HepG2 (cell line): ENCODE data around the gene ZNF331. TPM values are rescaled to one million over a fixed set of nuclear protein-coding genes. Genes with fewer than 3 reads are reported as not detected.
"Not testable (repeated sequence)": the region's sequence is repeated elsewhere in the genome, so short reads cannot be mapped to it uniquely, and the experiment has no call there.

Experiments used
- CEBPG ChIP-seq: IDR thresholded peaks from 2 replicates; pipeline ENCODE4 v1.6.1; 2016
- DPF2 ChIP-seq: sonication (generic); formaldehyde crosslinking; IDR thresholded peaks from 2 replicates; pipeline ENCODE4 v1.4.0; 2020; ENCODE audit warnings: mild to moderate bottlenecking, low read depth, missing genetic modification reagents, borderline replicate concordance
- FOXK1 ChIP-seq: sonication (generic); formaldehyde crosslinking; IDR thresholded peaks from 2 replicates; pipeline ENCODE4 v1.4.0; 2020; ENCODE audit warnings: low read depth, missing genetic modification reagents, borderline replicate concordance
- FOXO1 ChIP-seq: sonication (generic); formaldehyde crosslinking; IDR thresholded peaks from 2 replicates; pipeline ENCODE4 v1.4.0; 2020; ENCODE audit warnings: missing genetic modification reagents
- GATAD1 ChIP-seq: IDR thresholded peaks from 2 replicates; pipeline ENCODE4 v1.6.1; 2016; ENCODE audit warnings: missing genetic modification reagents, missing compliant biosample characterization
- HDAC2 ChIP-seq: sonication (generic); formaldehyde crosslinking; IDR thresholded peaks from 2 replicates; pipeline ENCODE4 v1.4.0; 2020; ENCODE audit warnings: missing genetic modification reagents
- HMG20A ChIP-seq: IDR thresholded peaks from 2 replicates; pipeline ENCODE4 v1.6.1; 2016; ENCODE audit warnings: borderline replicate concordance
- HNF1B ChIP-seq: sonication (generic); formaldehyde crosslinking; IDR thresholded peaks from 2 replicates; pipeline ENCODE4 v1.5.1; 2020; ENCODE audit warnings: mild to moderate bottlenecking, moderate library complexity, missing genetic modification reagents
- KLF16 ChIP-seq, 2 experiments: sonication (generic) in 1 of 2; formaldehyde crosslinking in 1 of 2; IDR thresholded peaks; 2 replicates each; pipeline versions ENCODE4 v1.6.1 to v1.8.0; 2016 to 2023; ENCODE audit warnings: missing genetic modification reagents in 2 of 2, missing compliant biosample characterization in 1 of 2
- MXI1 ChIP-seq: IDR thresholded peaks from 3 replicates; pipeline ENCODE4 v1.6.1; 2012; ENCODE audit warnings: low read depth, low read length, inconsistent platforms, borderline replicate concordance
- NCOR1 ChIP-seq: fragments of 200-600 bp; sonication (generic); IDR thresholded peaks from 2 replicates; pipeline ENCODE4 v1.7.0; 2017; ENCODE audit warnings: antibody characterized with exemption, low read length, borderline replicate concordance
- NONO ChIP-seq, 2 experiments: fragments of 450-650 bp in 1 of 2; sonication (generic) in 1 of 2; formaldehyde crosslinking in 1 of 2; IDR thresholded peaks in 1 of 2; conservative IDR thresholded peaks in 1 of 2; 2 replicates each; pipeline versions ENCODE4 v1.6.1 to v1.8.0; 2017 to 2022; ENCODE audit warnings: mild to moderate bottlenecking in 1 of 2, missing genetic modification reagents in 1 of 2, moderate library complexity in 1 of 2
- PHF21A ChIP-seq: sonication (generic); formaldehyde crosslinking; IDR thresholded peaks from 2 replicates; pipeline ENCODE4 v1.5.0; 2020; ENCODE audit warnings: mild to moderate bottlenecking, missing genetic modification reagents
- RFX3 ChIP-seq: IDR thresholded peaks from 2 replicates; pipeline ENCODE4 v1.6.1; 2016; ENCODE audit warnings: missing biosample characterization, missing genetic modification reagents
- SALL1 ChIP-seq: sonication (generic); formaldehyde crosslinking; IDR thresholded peaks from 2 replicates; pipeline ENCODE4 v1.8.0; 2022; ENCODE audit warnings: mild to moderate bottlenecking, missing genetic modification reagents
- SMAD3 ChIP-seq: sonication (generic); formaldehyde crosslinking; IDR thresholded peaks from 2 replicates; pipeline ENCODE4 v1.4.0; 2020; ENCODE audit warnings: missing genetic modification reagents
- SOX13 ChIP-seq, 3 experiments: fragments of 450-650 bp in 1 of 3; sonication (generic) in 1 of 3; formaldehyde crosslinking in 1 of 3; IDR thresholded peaks in 2 of 3; conservative IDR thresholded peaks in 1 of 3; 2 replicates each; pipeline versions ENCODE4 v1.5.0 to v1.6.1; 2016 to 2020; ENCODE audit warnings: antibody characterized with exemption in 1 of 3, mild to moderate bottlenecking in 1 of 3, missing compliant biosample characterization in 1 of 3, missing genetic modification reagents in 1 of 3, moderate library complexity in 1 of 3
- SOX5 ChIP-seq: IDR thresholded peaks from 2 replicates; pipeline ENCODE4 v1.6.1; 2016; ENCODE audit warnings: borderline replicate concordance
- TBX3 ChIP-seq: fragments of 450-650 bp; IDR thresholded peaks from 2 replicates; pipeline ENCODE4 v1.6.1; 2017; ENCODE audit warnings: antibody characterized with exemption, mild to moderate bottlenecking, inconsistent platforms, borderline replicate concordance
- TEAD3 ChIP-seq: optimal IDR thresholded peaks from 2 replicates; pipeline ENCODE3; 2016; ENCODE audit warnings: borderline replicate concordance
- TGIF2 ChIP-seq: IDR thresholded peaks from 2 replicates; pipeline ENCODE4 v1.6.1; 2016; ENCODE audit warnings: control low read depth, missing compliant biosample characterization
- ZBTB21 ChIP-seq: sonication (generic); formaldehyde crosslinking; IDR thresholded peaks from 2 replicates; pipeline ENCODE4 v1.4.0; 2020; ENCODE audit warnings: missing genetic modification reagents
- ZNF292 ChIP-seq: sonication (generic); formaldehyde crosslinking; IDR thresholded peaks from 2 replicates; pipeline ENCODE4 v1.8.1; 2022; ENCODE audit warnings: mild to moderate bottlenecking, low read depth, missing genetic modification reagents, borderline replicate concordance
- polyA plus RNA-seq, 8 experiments: library from polyadenylated mRNA; depleted of rRNA in 3 of 8; stranded (reverse) in 7 of 8; unstranded in 1 of 8; fragments of >200 nt; fragmentation: Illumina TruSeq in 4 of 8; extraction: Trizol in 4 of 8; gene quantifications; 2 replicates each; pipeline versions ENCODE4 v1.2.1 to v1.2.3, GENCODE V29; 2011 to 2016; ENCODE audit warnings: low read depth in 4 of 8, missing spikeins in 1 of 8, mixed read lengths in 1 of 8; ENCODE audit not compliant: insufficient read depth in 1 of 8
- total RNA-seq, 5 experiments: library from RNA; depleted of rRNA; stranded (reverse); fragments of >200 nt; fragmentation: Illumina TruSeq; extraction: Trizol; gene quantifications; 2 replicates each; pipeline ENCODE4 v1.2.3, GENCODE V29; 2016; ENCODE audit warnings: low read depth in 1 of 5
- TF ChIP-seq, protein P1 (sequence below): sonication (generic); formaldehyde crosslinking; IDR thresholded peaks from 2 replicates; pipeline ENCODE4 v1.4.0; 2020; ENCODE audit warnings: missing genetic modification reagents
- TF ChIP-seq, protein P2 (sequence below): fragments of 450-650 bp; IDR thresholded peaks from 2 replicates; pipeline ENCODE4 v1.6.1; 2016

Gene ZNF331
- total and polyA plus RNA-seq, 2 of the 13 experiments (the other 11 are each of a cell fraction or from before 2014, with no cell fraction given) = 8.2 to 13.3 TPM

DNA sequence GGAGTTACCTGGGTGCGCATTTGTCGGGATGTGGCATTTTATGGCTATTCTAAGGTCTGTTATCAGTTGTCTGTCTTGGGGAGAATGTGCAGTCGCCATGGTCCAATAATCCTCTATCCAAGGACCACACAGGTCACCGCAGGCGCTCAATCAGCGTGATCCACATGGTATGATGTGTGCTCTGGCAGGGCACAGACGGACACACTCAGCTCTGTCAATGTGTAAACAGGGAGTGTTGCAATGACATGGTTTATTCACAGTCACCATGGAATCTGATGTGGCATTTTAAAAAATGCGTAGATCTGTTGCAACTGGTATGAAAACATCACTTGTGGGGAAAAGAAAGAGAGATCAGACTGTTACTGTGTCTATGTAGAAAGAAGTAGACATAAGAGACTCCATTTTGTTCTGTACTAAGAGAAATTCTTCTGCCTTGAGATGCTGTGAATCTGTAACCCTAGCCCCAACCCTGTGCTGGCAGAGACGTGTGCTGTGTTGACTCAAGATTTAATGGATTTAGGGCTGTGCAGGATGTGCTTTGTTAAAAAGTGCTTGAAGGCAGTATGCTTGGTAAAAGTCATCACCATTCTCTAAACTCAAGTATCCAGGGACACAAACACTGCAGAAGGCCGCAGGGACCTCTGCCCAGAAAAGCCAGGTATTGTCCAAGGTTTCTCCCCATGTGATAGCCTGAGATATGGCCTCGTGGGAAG, 40.5 kb upstream of the ZNF331 start (continued):
- TF ChIP-seq, protein P1, sequence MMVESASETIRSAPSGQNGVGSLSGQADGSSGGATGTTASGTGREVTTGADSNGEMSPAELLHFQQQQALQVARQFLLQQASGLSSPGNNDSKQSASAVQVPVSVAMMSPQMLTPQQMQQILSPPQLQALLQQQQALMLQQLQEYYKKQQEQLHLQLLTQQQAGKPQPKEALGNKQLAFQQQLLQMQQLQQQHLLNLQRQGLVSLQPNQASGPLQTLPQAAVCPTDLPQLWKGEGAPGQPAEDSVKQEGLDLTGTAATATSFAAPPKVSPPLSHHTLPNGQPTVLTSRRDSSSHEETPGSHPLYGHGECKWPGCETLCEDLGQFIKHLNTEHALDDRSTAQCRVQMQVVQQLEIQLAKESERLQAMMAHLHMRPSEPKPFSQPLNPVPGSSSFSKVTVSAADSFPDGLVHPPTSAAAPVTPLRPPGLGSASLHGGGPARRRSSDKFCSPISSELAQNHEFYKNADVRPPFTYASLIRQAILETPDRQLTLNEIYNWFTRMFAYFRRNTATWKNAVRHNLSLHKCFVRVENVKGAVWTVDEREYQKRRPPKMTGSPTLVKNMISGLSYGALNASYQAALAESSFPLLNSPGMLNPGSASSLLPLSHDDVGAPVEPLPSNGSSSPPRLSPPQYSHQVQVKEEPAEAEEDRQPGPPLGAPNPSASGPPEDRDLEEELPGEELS (CRISPR knock-in tag) = peak; percentile 52
- TF ChIP-seq TGIF2 (peak; percentile 92), SALL1 (peak; percentile 92), NCOR1 (peak; percentile 37; the same call in 1 of the 2 replicates), HDAC2 (CRISPR knock-in tag) (peak; percentile 73; the same call in 1 of the 2 replicates), SOX5 (CRISPR knock-in tag) (peak; percentile 62; the same call in 1 of the 2 replicates), HNF1B (CRISPR knock-in tag) (peak; percentile 70), MXI1 (peak; percentile 57; the same call in 1 of the 3 replicates), SOX13 (CRISPR knock-in tag; conservative IDR thresholded peaks at IDR 0.05 in 1 of 2, IDR thresholded peaks at IDR 0.05 in 1 of 2) (peak in 1 of 2 experiments; percentile 72; a peak in 2 of 4 replicates), PHF21A (CRISPR knock-in tag) (peak; percentile 54; the same call in 1 of the 2 replicates), FOXK1 (CRISPR knock-in tag) (peak; percentile 96), ZNF292 (CRISPR knock-in tag) (peak; percentile 85; the same call in 1 of the 2 replicates), CEBPG (CRISPR knock-in tag) (peak; percentile 93), ZBTB21 (CRISPR knock-in tag) (peak; percentile 29; the same call in 1 of the 2 replicates), KLF16 (CRISPR knock-in tag; IDR thresholded peaks at IDR 0.05) (0 out of 4 replicates have a peak, but pooled peaks of 1 of the 2 experiments have one; percentile 29), DPF2 (CRISPR knock-in tag) (peak; percentile 58; the same call in 1 of the 2 replicates), TEAD3 (peak; percentile 83), GATAD1 (CRISPR knock-in tag) (0 out of 2 replicates have a peak, but pooled peaks have one; percentile 38), RFX3 (peak; percentile 53; the same call in 1 of the 2 replicates), TBX3 (peak; percentile 28; the same call in 1 of the 2 replicates), SMAD3 (CRISPR knock-in tag) (peak; percentile 28; the same call in 1 of the 2 replicates), NONO (CRISPR knock-in tag; conservative IDR thresholded peaks at IDR 0.05) (0 out of 2 replicates have a peak, but pooled peaks have one; percentile 43), HMG20A (CRISPR knock-in tag) (peak; percentile 69), FOXO1 (CRISPR knock-in tag) (peak; percentile 89)
- TF ChIP-seq SOX13, NONO (IDR thresholded peaks at IDR 0.05): not testable (repeated sequence)
- TF ChIP-seq, protein P2, sequence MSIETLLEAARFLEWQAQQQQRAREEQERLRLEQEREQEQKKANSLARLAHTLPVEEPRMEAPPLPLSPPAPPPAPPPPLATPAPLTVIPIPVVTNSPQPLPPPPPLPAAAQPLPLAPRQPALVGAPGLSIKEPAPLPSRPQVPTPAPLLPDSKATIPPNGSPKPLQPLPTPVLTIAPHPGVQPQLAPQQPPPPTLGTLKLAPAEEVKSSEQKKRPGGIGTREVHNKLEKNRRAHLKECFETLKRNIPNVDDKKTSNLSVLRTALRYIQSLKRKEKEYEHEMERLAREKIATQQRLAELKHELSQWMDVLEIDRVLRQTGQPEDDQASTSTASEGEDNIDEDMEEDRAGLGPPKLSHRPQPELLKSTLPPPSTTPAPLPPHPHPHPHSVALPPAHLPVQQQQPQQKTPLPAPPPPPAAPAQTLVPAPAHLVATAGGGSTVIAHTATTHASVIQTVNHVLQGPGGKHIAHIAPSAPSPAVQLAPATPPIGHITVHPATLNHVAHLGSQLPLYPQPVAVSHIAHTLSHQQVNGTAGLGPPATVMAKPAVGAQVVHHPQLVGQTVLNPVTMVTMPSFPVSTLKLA = peak; percentile 75
